B cell (primary cell): ENCODE measurements around the gene MPDZ. TPM values are rescaled to one million over a fixed set of nuclear protein-coding genes. Genes with fewer than 3 reads are reported as not detected.

ENCODE experiments used
- ATAC-seq: fragments of 200-7000 bp; cut with Tn5 transposase; one replicate; pipeline ENCODE4 v1.10.0; 2021; ENCODE audit warnings: low read depth, mild to moderate bottlenecking, moderate number of reproducible peaks, moderate library complexity
- CTCF ChIA-PET: fragments of 350-600 bp; sonication (Branson Sonifier 250); formaldehyde crosslinking; loops from one replicate; lab custom pipeline; 2021; ENCODE audit warnings: antibody characterized with exemption, inconsistent platforms; lab: Charles Lee
- POLR2A ChIA-PET: fragments of 350-600 bp; sonication (Branson Sonifier 250); formaldehyde crosslinking; loops from one replicate; lab custom pipeline; 2021; ENCODE audit warnings: antibody characterized with exemption; lab: Charles Lee
- DNase-seq: peaks from one replicate; pipeline ENCODE4 v3.0.0; 2013
- H2AFZ ChIP-seq: 2 replicates; pipeline ENCODE4 v1.6.1; 2012; ENCODE audit warnings: mild to moderate bottlenecking, low read depth, low read length; ENCODE audit not compliant: insufficient read depth, poor library complexity, severe bottlenecking
- H3K27ac ChIP-seq, 2 donors: 1 replicate in 1 of 2; 2 replicates in 1 of 2; pipeline ENCODE4 v1.5.1; 2012 to 2013; ENCODE audit warnings: low read length in 2 of 2, mild to moderate bottlenecking in 2 of 2, moderate library complexity in 1 of 2
- H3K27me3 ChIP-seq, 4 experiments: fragments of 200-600 bp in 1 of 4; sonication (generic) in 1 of 4; replicated peaks in 1 of 4; 1 replicate in 2 of 4; 2 replicates in 2 of 4; pipeline versions ENCODE4 v1.6.1 to v1.7.0; 2013 to 2016; ENCODE audit warnings: low read length in 3 of 4, mild to moderate bottlenecking in 2 of 4, mixed read lengths in 1 of 4, moderate library complexity in 1 of 4; ENCODE audit not compliant: insufficient read depth in 4 of 4, control insufficient read depth in 3 of 4; ENCODE audit errors: control extremely low read depth in 1 of 4
- H3K36me3 ChIP-seq, 2 experiments: replicated peaks in 1 of 2; 1 replicate in 1 of 2; 2 replicates in 1 of 2; pipeline versions ENCODE4 v1.6.1 to v1.7.1; 2013; ENCODE audit warnings: low read length in 1 of 2; ENCODE audit not compliant: insufficient read depth in 2 of 2, control insufficient read depth in 1 of 2; ENCODE audit errors: control extremely low read depth in 1 of 2, extremely low read depth in 1 of 2
- H3K4me1 ChIP-seq, 2 donors: fragments of 200-600 bp in 1 of 2; sonication (generic) in 1 of 2; 1 replicate in 1 of 2; 2 replicates in 1 of 2; pipeline versions ENCODE4 v1.5.1 to v1.6.1; 2013 to 2017; ENCODE audit warnings: low read length in 2 of 2; ENCODE audit not compliant: control insufficient read depth in 2 of 2, insufficient read depth in 2 of 2
- H3K4me2 ChIP-seq: replicated peaks from 2 replicates; pipeline ENCODE3; 2012; ENCODE audit warnings: mild to moderate bottlenecking, low read depth, low read length; ENCODE audit not compliant: poor library complexity, severe bottlenecking
- H3K4me3 ChIP-seq, 5 experiments: fragments of 200-600 bp in 1 of 5; sonication (generic) in 1 of 5; 1 replicate in 3 of 5; 2 replicates in 2 of 5; pipeline versions ENCODE4 v1.5.1 to v1.7.0; 2011 to 2016; ENCODE audit warnings: low read length in 4 of 5, mild to moderate bottlenecking in 4 of 5, low read depth in 2 of 5, control low read depth in 1 of 5, moderate library complexity in 1 of 5; ENCODE audit not compliant: insufficient read depth in 1 of 5; ENCODE audit errors: control extremely low read depth in 1 of 5, extremely low read depth in 1 of 5
- H3K79me2 ChIP-seq: fragments of 200-600 bp; sonication (generic); one replicate; pipeline ENCODE4 v1.6.0; 2016; ENCODE audit warnings: low read length; ENCODE audit not compliant: control insufficient read depth, insufficient read depth
- H3K9ac ChIP-seq: fragments of 200-600 bp; sonication (generic); 2 replicates; pipeline ENCODE4 v1.6.1; 2017; ENCODE audit warnings: mild to moderate bottlenecking, low read length, moderate library complexity
- H3K9me3 ChIP-seq, 3 donors: one replicate each; pipeline versions ENCODE4 v1.6.1 to v1.7.1; 2013; ENCODE audit warnings: low read length in 2 of 3; ENCODE audit not compliant: control insufficient read depth in 2 of 3, insufficient read depth in 1 of 3; ENCODE audit errors: control extremely low read depth in 1 of 3
- H4K20me1 ChIP-seq: 2 replicates; pipeline ENCODE4 v1.6.0; 2012; ENCODE audit warnings: mild to moderate bottlenecking, low read length; ENCODE audit not compliant: insufficient read depth, control insufficient read depth, poor library complexity, severe bottlenecking
- H3K27ac Mint-ChIP-seq: one replicate; pipeline ENCODE4 v1.8.0; 2021; ENCODE audit warnings: mixed read lengths
- H3K27me3 Mint-ChIP-seq: one replicate; pipeline ENCODE4 v1.8.0; 2021; ENCODE audit warnings: mixed read lengths
- H3K4me1 Mint-ChIP-seq: one replicate; pipeline ENCODE4 v1.8.0; 2021; ENCODE audit warnings: mixed read lengths
- H3K4me3 Mint-ChIP-seq: one replicate; pipeline ENCODE4 v1.8.0; 2021; ENCODE audit warnings: mixed read lengths
- H3K9me3 Mint-ChIP-seq: one replicate; pipeline ENCODE4 v1.8.0; 2022; ENCODE audit warnings: mixed read lengths; ENCODE audit not compliant: insufficient read depth
- CTCF ChIP-seq: fragments of 200-600 bp; IDR thresholded peaks from one replicate; pipeline ENCODE4 v1.8.0; 2022; ENCODE audit warnings: antibody characterized with exemption, mild to moderate bottlenecking
- EZH2 ChIP-seq: IDR thresholded peaks from 2 replicates; pipeline ENCODE4 v1.6.1; 2012; ENCODE audit warnings: borderline replicate concordance, low read depth, mild to moderate bottlenecking, moderate library complexity, low read length; ENCODE audit not compliant: insufficient read depth, poor library complexity, severe bottlenecking
- WGBS: methylation state at CpG from one replicate; pipeline ENCODE4 v1.1.5; 2013; ENCODE audit warnings: missing lambda C conversion rate; ENCODE audit not compliant: insufficient coverage; 5-methylcytosine and 5-hydroxymethylcytosine counted together
- intact Hi-C: fragments of 100-400 bp; cut with micrococcal nuclease; formaldehyde crosslinking; loops from one replicate; pipeline ENCODE4 v1.10.0; 2022
- polyA plus RNA-seq: library from polyadenylated mRNA; depleted of rRNA; stranded (reverse); fragments of >200 nt; gene quantifications from 2 replicates; pipeline ENCODE4 v1.2.3, GENCODE V29; 2012
- total RNA-seq, 2 donors: library from RNA; stranded (reverse); fragments of 120-200 nt in 1 of 2; gene quantifications; 1 replicate in 1 of 2; 2 replicates in 1 of 2; pipeline versions ENCODE4 v1.2.3 to v1.2.4, GENCODE V29; 2013 to 2022

MPDZ gene
- total and polyA plus RNA-seq, 2 donors (not counting 1 experiment from before 2014, with no cell fraction given): not detected

GRCh38 chr9:13234932-13235331 lies 44.6 kb downstream of the MPDZ start:
- H3K4me1 Mint-ChIP-seq: no peaks in the 10 kb centered on the region
- CTCF ChIA-PET: no interaction called here
- POLR2A ChIA-PET: no interaction called here

DNA sequence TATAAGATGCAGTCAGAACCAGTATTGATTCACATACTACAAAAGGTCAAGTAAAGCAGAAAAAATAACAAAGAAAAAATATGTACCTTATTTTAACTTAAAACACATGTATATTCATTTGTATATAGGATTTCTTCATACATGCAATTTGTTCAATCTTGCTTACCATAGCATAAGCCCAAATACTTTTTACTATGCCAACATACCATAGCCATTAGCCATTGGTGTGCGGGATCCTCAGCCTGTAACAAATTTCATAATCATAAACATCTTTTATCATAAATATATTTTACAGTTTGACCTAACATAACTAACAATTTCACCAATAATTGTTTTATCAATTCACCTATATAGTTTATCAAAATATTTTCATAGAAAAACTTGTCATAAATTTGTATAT lies 51.1 kb downstream of the MPDZ start:
- Histone ChIP-seq H3K4me3 (no peak overlapping the region), H3K4me2 (no peak overlapping the region), H3K79me2 (no peaks in the 10 kb centered on the region), H3K27ac (no peak overlapping the region), H3K9ac (no peak overlapping the region), H3K4me1 (no peaks in the 10 kb centered on the region), H3K27me3 (no peaks in the 10 kb centered on the region), H4K20me1 (no peaks in the 10 kb centered on the region), H3K36me3 (no peaks in the 10 kb centered on the region), H3K9me3 (no peaks in the 10 kb centered on the region), H2AFZ (no peak overlapping the region)
- intact Hi-C loops: no loop called here
- ChIA-PET POLR2A (no interaction called here), CTCF (no interaction called here)
- ATAC-seq (no peak), DNase-seq (no peak)
- no peak overlapping the region for H3K4me3 Mint-ChIP-seq
- no peaks in the 10 kb centered on the region for H3K27me3 Mint-ChIP-seq
- peaks cover 3% of the 10 kb centered on the region for H3K9me3 Mint-ChIP-seq
- TF ChIP-seq CTCF (no peak), EZH2 (no peak)
- no CpG with 5 or more reads among the region's 1 CpG for WGBS
- no peak overlapping the region for H3K27ac Mint-ChIP-seq
- H3K4me1 Mint-ChIP-seq: no peaks in the 10 kb centered on the region

More at GRCh38 chr9:13234932-13235331, 44.6 kb downstream of the MPDZ start:
- intact Hi-C loops: no loop called here
- H3K4me3 ChIP-seq: no peak overlapping the region
- H3K4me3 Mint-ChIP-seq: no peak overlapping the region
- no peak overlapping the region for H3K4me2 ChIP-seq
- no peaks in the 10 kb centered on the region for H3K36me3 ChIP-seq
- ATAC-seq (no peak), DNase-seq (no peak)
- TF ChIP-seq EZH2: no peak
- TF ChIP-seq CTCF: no peak
- no peaks in the 10 kb centered on the region for H4K20me1 ChIP-seq
- no peaks in the 10 kb centered on the region for H3K27me3 Mint-ChIP-seq
- H3K9ac ChIP-seq: no peak overlapping the region
- no peak overlapping the region for H3K27ac ChIP-seq
- peaks cover 0 to 3% (median 0%) of the 10 kb centered on the region in 3 donors for H3K9me3 ChIP-seq
- H3K9me3 Mint-ChIP-seq: no peaks in the 10 kb centered on the region
- no peaks in the 10 kb centered on the region for H3K27me3 ChIP-seq
- H2AFZ ChIP-seq: no peak overlapping the region
- WGBS: no CpG with 5 or more reads among the region's 1 CpG
- H3K79me2 ChIP-seq: no peaks in the 10 kb centered on the region
- no peak overlapping the region for H3K27ac Mint-ChIP-seq
- no peaks in the 10 kb centered on the region for H3K4me1 ChIP-seq
